Neural cell (in vitro differentiated cells): ENCODE results near the gene TRPM3. TPM values are rescaled to one million over a fixed set of nuclear protein-coding genes. Genes with fewer than 3 reads are reported as not detected.

Experiments
- H2AFZ ChIP-seq: fragments of 200-600, 300-800 bp; sonication (generic), shearing (Covaris generic); 2 replicates; pipeline ENCODE4 v1.6.0; 2014; ENCODE audit warnings: low read depth, mild to moderate bottlenecking, antibody characterized with exemption, low read length, moderate library complexity
- H3F3A ChIP-seq: fragments of 200-600 bp; shearing (Covaris generic); 2 replicates; pipeline ENCODE4 v1.6.1; 2016; ENCODE audit warnings: mild to moderate bottlenecking, moderate library complexity, mixed read lengths, antibody characterized with exemption, low read length; ENCODE audit not compliant: insufficient read depth, poor library complexity, severe bottlenecking
- H3K27ac ChIP-seq: fragments of 200-600, 300-800 bp; sonication (generic), shearing (Covaris generic); 2 replicates; pipeline ENCODE4 v1.5.1; 2014; ENCODE audit warnings: mild to moderate bottlenecking, low read length, moderate library complexity
- H3K27me3 ChIP-seq: fragments of 300-800, 200-600 bp; sonication (generic), shearing (Covaris generic); 2 replicates; pipeline ENCODE4 v1.6.0; 2014; ENCODE audit warnings: mild to moderate bottlenecking, low read depth, low read length, moderate library complexity; ENCODE audit not compliant: insufficient read depth
- H3K36me3 ChIP-seq: fragments of 300-800, 200-600 bp; sonication (generic), shearing (Covaris generic); 2 replicates; pipeline ENCODE4 v1.5.1; 2014; ENCODE audit warnings: mild to moderate bottlenecking, antibody characterized with exemption, low read length, moderate library complexity; ENCODE audit not compliant: insufficient read depth
- H3K4me2 ChIP-seq: fragments of 300-800, 200-600 bp; sonication (generic), shearing (Covaris generic); 2 replicates; pipeline ENCODE4 v1.6.0; 2014; ENCODE audit warnings: mild to moderate bottlenecking, low read length
- H3K4me3 ChIP-seq: fragments of 300-800, 200-600 bp; sonication (generic), shearing (Covaris generic); 2 replicates; pipeline ENCODE4 v1.5.1; 2014; ENCODE audit warnings: mild to moderate bottlenecking, low read length, moderate library complexity
- H3K79me2 ChIP-seq: fragments of 200-600 bp; shearing (Covaris generic); replicated peaks from 2 replicates; pipeline ENCODE4 v1.6.0; 2014; ENCODE audit warnings: mild to moderate bottlenecking, low read length, moderate library complexity; ENCODE audit not compliant: insufficient read depth
- H3K9ac ChIP-seq: fragments of 300-800, 200-600 bp; sonication (generic), shearing (Covaris generic); 2 replicates; pipeline ENCODE4 v1.6.1; 2016; ENCODE audit warnings: mild to moderate bottlenecking, low read length, mixed read lengths
- H3K9me2 ChIP-seq: fragments of 200-600 bp; shearing (Covaris generic); 2 replicates; pipeline ENCODE4 v1.6.1; 2016; ENCODE audit warnings: mild to moderate bottlenecking, low read length, mixed read lengths; ENCODE audit not compliant: insufficient read depth
- H3K9me3 ChIP-seq: fragments of 200-600, 300-800 bp; sonication (generic), shearing (Covaris generic); 2 replicates; pipeline ENCODE4 v1.6.1; 2016; ENCODE audit warnings: mild to moderate bottlenecking, mixed run types, low read length, moderate library complexity, mixed read lengths
- H4K20me1 ChIP-seq: fragments of 200-600 bp; shearing (Covaris generic); 2 replicates; pipeline ENCODE4 v1.6.1; 2016; ENCODE audit warnings: mild to moderate bottlenecking, mixed run types; ENCODE audit not compliant: insufficient read depth
- EP300 ChIP-seq: fragments of 450-650 bp; conservative IDR thresholded peaks from 2 replicates; pipeline ENCODE4 v1.6.1; 2014; ENCODE audit warnings: antibody characterized with exemption, mild to moderate bottlenecking, moderate library complexity; ENCODE audit not compliant: poor library complexity, severe bottlenecking
- EZH2 ChIP-seq: fragments of 200-600, 300-800 bp; shearing (Covaris generic), sonication (generic); IDR thresholded peaks from 2 replicates; pipeline ENCODE4 v1.6.1; 2014; ENCODE audit warnings: antibody characterized with exemption, low read length, borderline replicate concordance, mild to moderate bottlenecking; ENCODE audit not compliant: insufficient read depth, poor library complexity, severe bottlenecking
- MXI1 ChIP-seq: fragments of 450-650 bp; conservative IDR thresholded peaks from 2 replicates; pipeline ENCODE4 v1.6.1; 2014; ENCODE audit warnings: antibody characterized with exemption, mild to moderate bottlenecking; ENCODE audit not compliant: poor library complexity, severe bottlenecking
- POLR2AphosphoS5 ChIP-seq: IDR thresholded peaks from 2 replicates; pipeline ENCODE4 v1.6.1; 2012
- RAD21 ChIP-seq: fragments of 450-650 bp; conservative IDR thresholded peaks from 2 replicates; pipeline ENCODE4 v1.6.1; 2014; ENCODE audit warnings: antibody characterized with exemption, mild to moderate bottlenecking, moderate library complexity
- REST ChIP-seq: IDR thresholded peaks from 2 replicates; pipeline ENCODE4 v1.6.1; 2012; ENCODE audit warnings: borderline replicate concordance
- SMC3 ChIP-seq: fragments of 450-650 bp; conservative IDR thresholded peaks from 2 replicates; pipeline ENCODE4 v1.6.1; 2014; ENCODE audit warnings: antibody characterized with exemption, mild to moderate bottlenecking, moderate library complexity; ENCODE audit not compliant: poor library complexity
- TAF1 ChIP-seq: IDR thresholded peaks from 2 replicates; pipeline ENCODE4 v1.6.1; 2012; ENCODE audit warnings: low read depth
- polyA plus RNA-seq: library from polyadenylated mRNA; depleted of rRNA; stranded (reverse); fragments of >200 nt; gene quantifications from 2 replicates; pipeline ENCODE4 v1.2.3, GENCODE V29; 2014
- TF ChIP-seq, protein P1 (sequence below): fragments of 450-650 bp; IDR thresholded peaks from 2 replicates; pipeline ENCODE4 v1.5.1; 2014; ENCODE audit warnings: antibody characterized with exemption, mild to moderate bottlenecking, moderate library complexity; ENCODE audit not compliant: poor library complexity, severe bottlenecking

The TRPM3 gene
- polyA plus RNA-seq, 1 donor from 2014 or later = 1.3 TPM

DNA sequence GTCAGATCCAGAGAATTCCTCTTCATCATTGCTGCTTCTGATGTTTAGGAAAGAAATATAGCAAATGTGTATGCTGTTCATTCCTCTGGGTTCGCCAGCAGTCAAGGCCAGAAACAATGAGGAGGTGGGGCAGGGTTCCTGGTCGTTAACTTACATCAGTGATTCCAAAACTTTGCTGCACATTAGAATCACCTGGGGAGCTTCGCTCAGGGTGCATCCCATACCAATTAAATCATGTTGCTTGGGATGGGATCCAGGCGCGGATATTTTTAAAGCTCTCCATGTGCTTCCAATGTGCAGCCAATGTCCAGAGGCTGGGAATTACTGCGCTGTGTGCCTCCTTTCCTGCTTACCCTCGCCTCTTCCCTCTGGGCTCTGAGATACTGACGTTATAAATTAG is 479.1 kb downstream of the TRPM3 start:
- Histone ChIP-seq H4K20me1 (no peaks in the 10 kb centered on the region), H3K27ac (no peak overlapping the region), H3K36me3 (no peaks in the 10 kb centered on the region), H3K9me3 (no peaks in the 10 kb centered on the region), H2AFZ (no peak overlapping the region), H3K9me2 (no peaks in the 10 kb centered on the region), H3F3A (no peaks in the 10 kb centered on the region), H3K4me3 (no peak overlapping the region), H3K79me2 (no peaks in the 10 kb centered on the region), H3K9ac (no peak overlapping the region), H3K4me2 (no peak overlapping the region), H3K27me3 (no peaks in the 10 kb centered on the region)
- TF ChIP-seq MXI1 = no peak
- no peak for TF ChIP-seq REST
- TF ChIP-seq, protein P1, sequence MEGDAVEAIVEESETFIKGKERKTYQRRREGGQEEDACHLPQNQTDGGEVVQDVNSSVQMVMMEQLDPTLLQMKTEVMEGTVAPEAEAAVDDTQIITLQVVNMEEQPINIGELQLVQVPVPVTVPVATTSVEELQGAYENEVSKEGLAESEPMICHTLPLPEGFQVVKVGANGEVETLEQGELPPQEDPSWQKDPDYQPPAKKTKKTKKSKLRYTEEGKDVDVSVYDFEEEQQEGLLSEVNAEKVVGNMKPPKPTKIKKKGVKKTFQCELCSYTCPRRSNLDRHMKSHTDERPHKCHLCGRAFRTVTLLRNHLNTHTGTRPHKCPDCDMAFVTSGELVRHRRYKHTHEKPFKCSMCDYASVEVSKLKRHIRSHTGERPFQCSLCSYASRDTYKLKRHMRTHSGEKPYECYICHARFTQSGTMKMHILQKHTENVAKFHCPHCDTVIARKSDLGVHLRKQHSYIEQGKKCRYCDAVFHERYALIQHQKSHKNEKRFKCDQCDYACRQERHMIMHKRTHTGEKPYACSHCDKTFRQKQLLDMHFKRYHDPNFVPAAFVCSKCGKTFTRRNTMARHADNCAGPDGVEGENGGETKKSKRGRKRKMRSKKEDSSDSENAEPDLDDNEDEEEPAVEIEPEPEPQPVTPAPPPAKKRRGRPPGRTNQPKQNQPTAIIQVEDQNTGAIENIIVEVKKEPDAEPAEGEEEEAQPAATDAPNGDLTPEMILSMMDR = no peak
- TF ChIP-seq SMC3 = no peak
- TF ChIP-seq POLR2AphosphoS5 = no peak
- TF ChIP-seq EP300 = no peak
- TF ChIP-seq RAD21 = no peak
- no peak for TF ChIP-seq TAF1
- TF ChIP-seq EZH2 = no peak

- Histone ChIP-seq H3K9me3 (no peaks in the 10 kb centered on the region), H3K79me2 (no peaks in the 10 kb centered on the region), H3K36me3 (no peaks in the 10 kb centered on the region), H3K27ac (no peak overlapping the region), H3K9me2 (no peaks in the 10 kb centered on the region), H3F3A (no peaks in the 10 kb centered on the region), H2AFZ (no peak overlapping the region), H3K27me3 (no peaks in the 10 kb centered on the region), H3K4me3 (no peak overlapping the region), H4K20me1 (no peaks in the 10 kb centered on the region), H3K4me2 (no peak overlapping the region), H3K9ac (no peak overlapping the region)
- no peak for TF ChIP-seq MXI1
- no peak for TF ChIP-seq EZH2
- TF ChIP-seq POLR2AphosphoS5 = no peak
- no peak for TF ChIP-seq TAF1
- TF ChIP-seq, protein P1 = no peak
- no peak for TF ChIP-seq EP300
- no peak for TF ChIP-seq REST
- TF ChIP-seq SMC3 = no peak
- TF ChIP-seq RAD21 = no peak
Measured at GRCh38 chr9:70641631-70642030, 479.8 kb downstream of the TRPM3 start.
